Measurements from ENCODE around the gene SCFD1.

SCFD1 gene

GRCh38 chr14:30759172-30760125 is 137.3 kb downstream of the SCFD1 start:
- FAIRE-seq = no peak

DNA sequence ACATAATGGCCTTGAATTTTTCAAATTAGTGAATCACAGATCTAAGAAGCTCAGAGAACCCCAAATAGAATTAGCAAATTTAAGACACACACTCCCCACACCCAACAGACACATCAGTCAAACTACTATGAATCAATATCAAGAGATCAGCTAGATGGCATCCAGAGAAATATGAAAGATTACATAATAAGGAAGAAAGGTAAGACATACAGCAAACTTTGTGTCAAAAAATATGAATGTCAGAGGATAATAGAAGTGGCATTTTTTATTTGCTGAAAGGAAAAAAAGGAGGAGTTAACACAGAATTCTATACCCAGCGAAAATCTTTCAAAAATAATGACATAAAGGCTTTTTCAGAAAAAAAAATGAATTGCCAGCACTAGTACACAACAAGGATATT is 141.8 kb downstream of the SCFD1 start:
- FAIRE-seq = no peak

DNA sequence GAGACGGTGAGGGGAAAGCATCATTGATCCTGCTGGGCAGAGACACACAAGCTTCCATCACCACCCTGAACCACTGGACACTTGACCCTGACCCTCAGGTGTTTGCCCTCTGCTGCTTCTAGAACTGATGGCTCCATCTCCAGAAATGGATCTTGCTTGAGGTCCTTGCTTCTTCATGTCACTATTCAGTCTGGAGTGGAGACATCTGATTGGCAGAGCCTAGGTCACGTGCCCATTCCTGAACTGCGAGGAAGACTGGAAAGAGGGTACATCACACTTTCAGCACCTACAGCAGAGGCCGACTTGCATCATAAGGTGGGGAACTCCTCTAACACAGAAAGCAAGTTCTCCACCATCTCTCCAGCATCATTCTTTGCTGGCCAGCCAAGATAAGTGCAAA is 145.5 kb downstream of the SCFD1 start:
- FAIRE-seq = no peak

- FAIRE-seq = no peak
Measured at GRCh38 chr14:30768791-30769190, 146.7 kb downstream of the SCFD1 start.

GRCh38 chr14:30770376-30770775 is 148.3 kb downstream of the SCFD1 start:
- FAIRE-seq = no peak

GRCh38 chr14:30771595-30771994 is 149.5 kb downstream of the SCFD1 start:
- FAIRE-seq = no peak

- FAIRE-seq = no peak
Measured at GRCh38 chr14:30779210-30779609, 157.1 kb downstream of the SCFD1 start.
